Measurements from ENCODE around the gene SPINDOC. TPM values are rescaled to one million over a fixed set of nuclear protein-coding genes. Genes with fewer than 3 reads are reported as not detected.

The SPINDOC gene
- total and polyA plus RNA-seq, 2 experiments from 2014 or later: 0.86 to 15.3 TPM

- Histone ChIP-seq H3K9me3 (ENCODE audit: low read depth) (no peaks in the 10 kb centered on the region), H3K4me3 (no peak overlapping the region), H3K79me2 (ENCODE audit: insufficient read depth) (peaks cover 42% of the 10 kb centered on the region), H3K9ac (no peak overlapping the region), H3F3A (ENCODE audit: insufficient read depth) (0 out of 2 replicates have a peak, but pooled peaks cover 7% of the 10 kb centered on the region), H3K36me3 (ENCODE audit: low read depth) (peaks cover 14% of the 10 kb centered on the region; the same call in 1 of the 2 replicates), H3K4me1 (ENCODE audit: insufficient read depth) (peaks cover 17% of the 10 kb centered on the region), H4K20me1 (ENCODE audit: insufficient read depth) (peaks cover 4% of the 10 kb centered on the region; the same call in 1 of the 2 replicates), H3K9me2 (ENCODE audit: insufficient read depth) (no peaks in the 10 kb centered on the region), H2AFZ (no peak overlapping the region), H3K27me3 (replicated peaks; ENCODE audit: insufficient read depth) (no peaks in the 10 kb centered on the region), H3K27ac (no peak overlapping the region), H3K4me2 (ENCODE audit: unreplicated experiment) (no peak overlapping the region)
- DNase-seq: no peak
- 96 to 97% methylated on average over 3 of the region's 3 CpGs for WGBS, 2 experiments (ENCODE audit: low coverage in 1 of 2, low lambda C conversion rate in 2 of 2, missing lambda C conversion rate in 2 of 2)
- no peak for TF ChIP-seq EZH2phosphoT487 (IDR thresholded peaks at IDR 0.05; ENCODE audit: insufficient read depth, low read depth)
- no peak for TF ChIP-seq EZH2 (IDR thresholded peaks at IDR 0.05; ENCODE audit: insufficient read depth, poor library complexity, severe bottlenecking)
- in situ Hi-C loops (cut with MboI): no loop called here
These were observed 3.5 kb downstream of the SPINDOC start for GRCh38 chr11:63816732-63817131.

GRCh38 chr11:63817758-63818498 is 4.7 kb downstream of the SPINDOC start:
- H3K36me3 ChIP-seq (ENCODE audit: low read depth): peaks cover 20% of the 10 kb centered on the region; the same call in 1 of the 2 replicates
- H4K20me1 ChIP-seq (ENCODE audit: insufficient read depth): peaks cover 4% of the 10 kb centered on the region; the same call in 1 of the 2 replicates
- H3K9me3 ChIP-seq (ENCODE audit: low read depth): no peaks in the 10 kb centered on the region
- H3K4me3 ChIP-seq: no peak overlapping the region
- TF ChIP-seq EZH2 (IDR thresholded peaks at IDR 0.05; ENCODE audit: insufficient read depth, poor library complexity, severe bottlenecking) (no peak), EZH2phosphoT487 (IDR thresholded peaks at IDR 0.05; ENCODE audit: insufficient read depth, low read depth) (no peak)
- no peak for DNase-seq
- H3K27ac ChIP-seq: no peak overlapping the region
- peaks cover 42% of the 10 kb centered on the region for H3K79me2 ChIP-seq (ENCODE audit: insufficient read depth)
- no peak overlapping the region for H3K9ac ChIP-seq
- 89 to 90% methylated on average over 27 of the region's 27 CpGs for WGBS, 2 experiments (ENCODE audit: low coverage in 1 of 2, low lambda C conversion rate in 2 of 2, missing lambda C conversion rate in 2 of 2)
- no peaks in the 10 kb centered on the region for H3F3A ChIP-seq (ENCODE audit: insufficient read depth)
- no peak overlapping the region for H3K4me2 ChIP-seq (ENCODE audit: unreplicated experiment)
- peaks cover 13% of the 10 kb centered on the region for H3K4me1 ChIP-seq (ENCODE audit: insufficient read depth)
- H2AFZ ChIP-seq: no peak overlapping the region
- H3K9me2 ChIP-seq (ENCODE audit: insufficient read depth): no peaks in the 10 kb centered on the region
- H3K27me3 ChIP-seq (replicated peaks; ENCODE audit: insufficient read depth): no peaks in the 10 kb centered on the region
- in situ Hi-C loops (cut with MboI): no loop called here

- Histone ChIP-seq H3K36me3 (ENCODE audit: low read depth) (peaks cover 20% of the 10 kb centered on the region; the same call in 1 of the 2 replicates), H3F3A (ENCODE audit: insufficient read depth) (no peaks in the 10 kb centered on the region), H3K79me2 (ENCODE audit: insufficient read depth) (peaks cover 41% of the 10 kb centered on the region), H3K4me1 (ENCODE audit: insufficient read depth) (peaks cover 13% of the 10 kb centered on the region), H3K27ac (no peak overlapping the region), H3K4me2 (ENCODE audit: unreplicated experiment) (no peak overlapping the region), H3K27me3 (replicated peaks; ENCODE audit: insufficient read depth) (no peaks in the 10 kb centered on the region), H3K4me3 (no peak overlapping the region), H4K20me1 (ENCODE audit: insufficient read depth) (peaks cover 4% of the 10 kb centered on the region; the same call in 1 of the 2 replicates), H2AFZ (no peak overlapping the region), H3K9me3 (ENCODE audit: low read depth) (no peaks in the 10 kb centered on the region), H3K9ac (no peak overlapping the region), H3K9me2 (ENCODE audit: insufficient read depth) (no peaks in the 10 kb centered on the region)
- TF ChIP-seq EZH2phosphoT487 (IDR thresholded peaks at IDR 0.05; ENCODE audit: insufficient read depth, low read depth) (no peak), EZH2 (IDR thresholded peaks at IDR 0.05; ENCODE audit: insufficient read depth, poor library complexity, severe bottlenecking) (no peak)
- no peak for DNase-seq
- in situ Hi-C loops (cut with MboI): no loop called here
- 95 to 96% methylated on average over 19 of the region's 19 CpGs for WGBS, 2 experiments (ENCODE audit: low coverage in 1 of 2, low lambda C conversion rate in 2 of 2, missing lambda C conversion rate in 2 of 2)
These were observed 5.4 kb downstream of the SPINDOC start for GRCh38 chr11:63818609-63819008.

- Histone ChIP-seq H3K4me1 (ENCODE audit: insufficient read depth) (no peaks in the 10 kb centered on the region), H3F3A (ENCODE audit: insufficient read depth) (no peaks in the 10 kb centered on the region), H3K4me3 (no peak overlapping the region), H3K9me2 (ENCODE audit: insufficient read depth) (no peaks in the 10 kb centered on the region), H3K9me3 (ENCODE audit: low read depth) (no peaks in the 10 kb centered on the region), H4K20me1 (ENCODE audit: insufficient read depth) (no peaks in the 10 kb centered on the region), H2AFZ (no peak overlapping the region), H3K79me2 (ENCODE audit: insufficient read depth) (peaks cover 13% of the 10 kb centered on the region), H3K9ac (no peak overlapping the region), H3K36me3 (ENCODE audit: low read depth) (peaks cover 23% of the 10 kb centered on the region; the same call in 1 of the 2 replicates), H3K27ac (no peak overlapping the region), H3K27me3 (replicated peaks; ENCODE audit: insufficient read depth) (no peaks in the 10 kb centered on the region), H3K4me2 (ENCODE audit: unreplicated experiment) (no peak overlapping the region)
- WGBS, 2 experiments (ENCODE audit: low coverage in 1 of 2, low lambda C conversion rate in 2 of 2, missing lambda C conversion rate in 2 of 2): 95 to 97% methylated on average over 5 of the region's 5 CpGs
- in situ Hi-C loops (cut with MboI): no loop called here
- TF ChIP-seq EZH2 (IDR thresholded peaks at IDR 0.05; ENCODE audit: insufficient read depth, poor library complexity, severe bottlenecking): no peak
- no peak for TF ChIP-seq EZH2phosphoT487 (IDR thresholded peaks at IDR 0.05; ENCODE audit: insufficient read depth, low read depth)
- no peak for DNase-seq
These were observed 8.2 kb downstream of the SPINDOC start for GRCh38 chr11:63821411-63821810.
